ENCODE results near the gene BICRA.

DNA sequence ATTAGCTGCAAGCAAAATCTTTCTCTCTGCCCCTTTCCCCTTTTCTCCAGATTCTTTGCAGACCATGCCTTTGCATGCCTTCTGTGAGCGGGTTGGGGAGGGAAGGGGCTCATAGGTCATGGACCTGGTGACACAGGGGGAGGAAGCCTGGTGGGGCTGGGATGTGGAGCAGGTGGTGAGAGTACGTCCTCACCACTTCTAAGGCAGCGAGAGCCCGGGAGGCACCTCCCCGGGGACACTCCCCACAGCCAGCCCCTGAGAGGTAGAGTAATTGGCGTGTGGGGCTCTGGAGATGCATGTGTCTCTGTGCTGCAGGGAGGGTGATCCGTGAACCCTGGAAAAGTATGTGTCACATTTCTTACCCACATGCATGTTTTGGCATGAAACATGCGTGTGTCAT, 61.8 kb downstream of the BICRA start:
- TF ChIP-seq RAD21 (IDR thresholded peaks at IDR 0.05; ENCODE audit: low read length): no peak
- TF ChIP-seq TEAD4 (IDR thresholded peaks at IDR 0.05; ENCODE audit: borderline replicate concordance, insufficient read depth): no peak
- TF ChIP-seq CTCF (IDR thresholded peaks at IDR 0.05): no peak
- TF ChIP-seq YY1 (IDR thresholded peaks at IDR 0.05; ENCODE audit: low read depth): no peak
- no peak for TF ChIP-seq SIN3A (IDR thresholded peaks at IDR 0.05; ENCODE audit: borderline replicate concordance, low read depth, low read length)
- no peak for TF ChIP-seq CHD2 (IDR thresholded peaks at IDR 0.05; ENCODE audit: low read length, partially characterized antibody)
- no peak for TF ChIP-seq TAF1 (IDR thresholded peaks at IDR 0.05; ENCODE audit: borderline replicate concordance, low read depth, low read length)

Data from SK-N-SH (cell line).